ENCODE results near the gene VCAN.

Gene VCAN

GRCh38 chr5:83538786-83539462 is 67.4 kb downstream of the VCAN start:
- Histone ChIP-seq H3K79me2 (ENCODE audit: control insufficient read depth, low read length) (no peaks in the 10 kb centered on the region), H3K9me3 (ENCODE audit: control insufficient read depth, insufficient read depth, low read length) (no peaks in the 10 kb centered on the region), H3K9me2 (replicated peaks; ENCODE audit: control insufficient read depth, low read length) (no peaks in the 10 kb centered on the region), H3K27me3 (ENCODE audit: control insufficient read depth, low read length) (0 out of 2 replicates have a peak, but pooled peaks cover 2% of the 10 kb centered on the region), H3K4me3 (ENCODE audit: low read length) (no peak overlapping the region), H3K36me3 (ENCODE audit: control insufficient read depth, low read length) (no peaks in the 10 kb centered on the region), H3K4me2 (ENCODE audit: low read length) (no peak overlapping the region), H4K20me1 (ENCODE audit: control insufficient read depth, insufficient read depth, low read depth, low read length) (no peaks in the 10 kb centered on the region), H3K4me1 (ENCODE audit: control insufficient read depth, low read length) (no peaks in the 10 kb centered on the region), H3F3A (ENCODE audit: control insufficient read depth, insufficient read depth) (no peaks in the 10 kb centered on the region), H3K27ac (ENCODE audit: low read depth, low read length) (no peak overlapping the region)
- TF ChIP-seq CTCF (IDR thresholded peaks at IDR 0.05; ENCODE audit: low read depth, low read length, poor library complexity, severe bottlenecking), result no peak
- TF ChIP-seq EZH2phosphoT487 (IDR thresholded peaks at IDR 0.05; ENCODE audit: borderline replicate concordance, low read length), result no peak

DNA sequence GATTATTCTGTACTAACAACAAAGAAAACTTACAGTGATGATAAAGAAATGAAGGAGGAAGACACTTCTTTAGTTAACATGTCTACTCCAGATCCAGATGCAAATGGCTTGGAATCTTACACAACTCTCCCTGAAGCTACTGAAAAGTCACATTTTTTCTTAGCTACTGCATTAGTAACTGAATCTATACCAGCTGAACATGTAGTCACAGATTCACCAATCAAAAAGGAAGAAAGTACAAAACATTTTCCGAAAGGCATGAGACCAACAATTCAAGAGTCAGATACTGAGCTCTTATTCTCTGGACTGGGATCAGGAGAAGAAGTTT is 67.9 kb downstream of the VCAN start:
- Histone ChIP-seq H3K4me3 (ENCODE audit: low read length) (no peak overlapping the region), H3K4me1 (ENCODE audit: control insufficient read depth, low read length) (no peaks in the 10 kb centered on the region), H4K20me1 (ENCODE audit: control insufficient read depth, insufficient read depth, low read depth, low read length) (no peaks in the 10 kb centered on the region), H3K79me2 (ENCODE audit: control insufficient read depth, low read length) (no peaks in the 10 kb centered on the region), H3K36me3 (ENCODE audit: control insufficient read depth, low read length) (no peaks in the 10 kb centered on the region), H3K9me3 (ENCODE audit: control insufficient read depth, insufficient read depth, low read length) (no peaks in the 10 kb centered on the region), H3F3A (ENCODE audit: control insufficient read depth, insufficient read depth) (no peaks in the 10 kb centered on the region), H3K9me2 (replicated peaks; ENCODE audit: control insufficient read depth, low read length) (no peaks in the 10 kb centered on the region), H3K4me2 (ENCODE audit: low read length) (no peak overlapping the region), H3K27ac (ENCODE audit: low read depth, low read length) (no peak overlapping the region), H3K27me3 (ENCODE audit: control insufficient read depth, low read length) (0 out of 2 replicates have a peak, but pooled peaks cover 2% of the 10 kb centered on the region)
- no peak for TF ChIP-seq CTCF (IDR thresholded peaks at IDR 0.05; ENCODE audit: low read depth, low read length, poor library complexity, severe bottlenecking)
- no peak for TF ChIP-seq EZH2phosphoT487 (IDR thresholded peaks at IDR 0.05; ENCODE audit: borderline replicate concordance, low read length)

DNA sequence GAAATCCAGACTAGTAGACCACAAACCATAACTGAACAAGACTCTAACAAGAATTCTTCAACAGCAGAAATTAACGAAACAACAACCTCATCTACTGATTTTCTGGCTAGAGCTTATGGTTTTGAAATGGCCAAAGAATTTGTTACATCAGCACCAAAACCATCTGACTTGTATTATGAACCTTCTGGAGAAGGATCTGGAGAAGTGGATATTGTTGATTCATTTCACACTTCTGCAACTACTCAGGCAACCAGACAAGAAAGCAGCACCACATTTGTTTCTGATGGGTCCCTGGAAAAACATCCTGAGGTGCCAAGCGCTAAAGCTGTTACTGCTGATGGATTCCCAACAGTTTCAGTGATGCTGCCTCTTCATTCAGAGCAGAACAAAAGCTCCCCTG is 68.6 kb downstream of the VCAN start:
- TF ChIP-seq CTCF (IDR thresholded peaks at IDR 0.05; ENCODE audit: low read depth, low read length, poor library complexity, severe bottlenecking), result no peak
- TF ChIP-seq EZH2phosphoT487 (IDR thresholded peaks at IDR 0.05; ENCODE audit: borderline replicate concordance, low read length), result no peak

More for the DNA sequence above, 68.6 kb downstream of the VCAN start:
- H3K4me3 ChIP-seq (ENCODE audit: low read length), result no peak overlapping the region
- no peak overlapping the region for H3K4me2 ChIP-seq (ENCODE audit: low read length)
- no peaks in the 10 kb centered on the region for H3K4me1 ChIP-seq (ENCODE audit: control insufficient read depth, low read length)
- H3F3A ChIP-seq (ENCODE audit: control insufficient read depth, insufficient read depth), result no peaks in the 10 kb centered on the region
- H3K27ac ChIP-seq (ENCODE audit: low read depth, low read length), result no peak overlapping the region
- H3K27me3 ChIP-seq (ENCODE audit: control insufficient read depth, low read length), result 0 out of 2 replicates have a peak, but pooled peaks cover 2% of the 10 kb centered on the region
- H4K20me1 ChIP-seq (ENCODE audit: control insufficient read depth, insufficient read depth, low read depth, low read length), result no peaks in the 10 kb centered on the region
- no peaks in the 10 kb centered on the region for H3K9me2 ChIP-seq (replicated peaks; ENCODE audit: control insufficient read depth, low read length)
- H3K79me2 ChIP-seq (ENCODE audit: control insufficient read depth, low read length), result no peaks in the 10 kb centered on the region
- H3K36me3 ChIP-seq (ENCODE audit: control insufficient read depth, low read length), result no peaks in the 10 kb centered on the region
- H3K9me3 ChIP-seq (ENCODE audit: control insufficient read depth, insufficient read depth, low read length), result no peaks in the 10 kb centered on the region
